ENCODE data around the gene SH3RF3. TPM values are rescaled to one million over a fixed set of nuclear protein-coding genes. Genes with fewer than 3 reads are reported as not detected.

Gene SH3RF3
- total and polyA plus RNA-seq, 9 of the 15 experiments (the other 6 are each of a cell fraction or from before 2014, with no cell fraction given) = 0.02 TPM; not detected in 8

- BruUV-seq (replicated peaks) = no TSS peak
- Histone ChIP-seq H3K4me1 (replicated peaks in 1 of 2; ENCODE audit: control insufficient read depth in 2 of 2, insufficient read depth in 2 of 2, low read length in 2 of 2) (no peaks in the 10 kb centered on the region; a peak in 1 of 5 replicates), H3K9ac (ENCODE audit: insufficient read depth in 1 of 2, low read depth in 2 of 2, low read length in 2 of 2) (no peak overlapping the region), H3K4me2 (ENCODE audit: insufficient read depth, low read length) (no peak overlapping the region), H3K27ac (ENCODE audit: extremely low read depth, low read depth, low read length) (no peak overlapping the region), H3K9me1 (ENCODE audit: control insufficient read depth, insufficient read depth, low read length) (no peaks in the 10 kb centered on the region), H3K4me3 (no peak overlapping the region), H3K9me3 (replicated peaks; ENCODE audit: control insufficient read depth, insufficient read depth, low read depth, low read length) (no peaks in the 10 kb centered on the region), H4K20me1 (replicated peaks; ENCODE audit: control insufficient read depth, insufficient read depth, low read length) (0 out of 2 replicates have a peak, but pooled peaks cover 4% of the 10 kb centered on the region), H3K27me3 (ENCODE audit: control insufficient read depth in 2 of 2, insufficient read depth in 2 of 2, low read length in 2 of 2) (peaks cover 6 to 69% of the 10 kb centered on the region in 2 experiments; a peak in 4 of 5 replicates), H3K36me3 (ENCODE audit: control insufficient read depth, insufficient read depth, low read length) (no peaks in the 10 kb centered on the region), H2AFZ (ENCODE audit: low read depth, low read length) (no peak overlapping the region), H3K79me2 (ENCODE audit: control insufficient read depth, insufficient read depth, low read length) (no peaks in the 10 kb centered on the region)
- POLR2A ChIA-PET = no interaction called here
- ATAC-seq = no peak
- intact Hi-C loops (cut with micrococcal nuclease) = no loop called here
- DNase-seq (ENCODE audit: extremely low read depth in 1 of 4, low spot score in 3 of 4) = no peak
- CTCF ChIA-PET (ENCODE audit: low intra/inter-chr PET ratio) = no interaction called here
- in situ Hi-C loops (cut with MboI) = no loop called here
- FAIRE-seq = no peak
- 0% methylated on average over 15 of the region's 16 CpGs for WGBS (ENCODE audit: insufficient coverage, low coverage, missing lambda C conversion rate)
- TF ChIP-seq ZHX1 (conservative IDR thresholded peaks at IDR 0.05; ENCODE audit: low read length) (no peak), ZNF717 (CRISPR knock-in tag; IDR thresholded peaks at IDR 0.05) (no peak), DACH1 (IDR thresholded peaks at IDR 0.05; ENCODE audit: partially characterized antibody) (no peak), MIER1 (IDR thresholded peaks at IDR 0.05; ENCODE audit: low read depth) (no peak), FOXO4 (CRISPR knock-in tag; IDR thresholded peaks at IDR 0.05) (no peak), TBP (optimal IDR thresholded peaks at IDR 0.05; ENCODE audit: low read depth, low read length) (no peak), CTCF (IDR thresholded peaks at IDR 0.05 in 2 of 3, conservative IDR thresholded peaks at IDR 0.05 in 1 of 3; ENCODE audit: insufficient read depth in 2 of 3, low read depth in 1 of 3, low read length in 3 of 3) (no peak), ZFP30 (CRISPR knock-in tag; IDR thresholded peaks at IDR 0.05; ENCODE audit: borderline replicate concordance) (no peak)
Observed at GRCh38 chr2:109374548-109375130, 245.6 kb downstream of the SH3RF3 start.
